ENCODE measurements around the gene HEXIM2. TPM values are rescaled to one million over a fixed set of nuclear protein-coding genes. Genes with fewer than 3 reads are reported as not detected.

Gene HEXIM2
- total and polyA plus RNA-seq, 2 of the 13 experiments (the other 11 are each of a cell fraction or from before 2014, with no cell fraction given): 27.1 to 32.4 TPM

GRCh38 chr17:45127548-45128300 is 34.0 kb upstream of the HEXIM2 start (continued):
- no peak for TF ChIP-seq ZNF512 (CRISPR knock-in tag; IDR thresholded peaks at IDR 0.05)
- TF ChIP-seq MTA3 (CRISPR knock-in tag; IDR thresholded peaks at IDR 0.05): no peak
- TF ChIP-seq HES4 (CRISPR knock-in tag; IDR thresholded peaks at IDR 0.05; ENCODE audit: borderline replicate concordance): no peak
- no peak for TF ChIP-seq HNRNPH1 (optimal IDR thresholded peaks at IDR 0.05; ENCODE audit: low read depth, low read length)
- peak; percentile 92; the same call in 1 of the 2 replicates for TF ChIP-seq KLF12 (CRISPR knock-in tag; IDR thresholded peaks at IDR 0.05; ENCODE audit: borderline replicate concordance)
- TF ChIP-seq, protein P1, sequence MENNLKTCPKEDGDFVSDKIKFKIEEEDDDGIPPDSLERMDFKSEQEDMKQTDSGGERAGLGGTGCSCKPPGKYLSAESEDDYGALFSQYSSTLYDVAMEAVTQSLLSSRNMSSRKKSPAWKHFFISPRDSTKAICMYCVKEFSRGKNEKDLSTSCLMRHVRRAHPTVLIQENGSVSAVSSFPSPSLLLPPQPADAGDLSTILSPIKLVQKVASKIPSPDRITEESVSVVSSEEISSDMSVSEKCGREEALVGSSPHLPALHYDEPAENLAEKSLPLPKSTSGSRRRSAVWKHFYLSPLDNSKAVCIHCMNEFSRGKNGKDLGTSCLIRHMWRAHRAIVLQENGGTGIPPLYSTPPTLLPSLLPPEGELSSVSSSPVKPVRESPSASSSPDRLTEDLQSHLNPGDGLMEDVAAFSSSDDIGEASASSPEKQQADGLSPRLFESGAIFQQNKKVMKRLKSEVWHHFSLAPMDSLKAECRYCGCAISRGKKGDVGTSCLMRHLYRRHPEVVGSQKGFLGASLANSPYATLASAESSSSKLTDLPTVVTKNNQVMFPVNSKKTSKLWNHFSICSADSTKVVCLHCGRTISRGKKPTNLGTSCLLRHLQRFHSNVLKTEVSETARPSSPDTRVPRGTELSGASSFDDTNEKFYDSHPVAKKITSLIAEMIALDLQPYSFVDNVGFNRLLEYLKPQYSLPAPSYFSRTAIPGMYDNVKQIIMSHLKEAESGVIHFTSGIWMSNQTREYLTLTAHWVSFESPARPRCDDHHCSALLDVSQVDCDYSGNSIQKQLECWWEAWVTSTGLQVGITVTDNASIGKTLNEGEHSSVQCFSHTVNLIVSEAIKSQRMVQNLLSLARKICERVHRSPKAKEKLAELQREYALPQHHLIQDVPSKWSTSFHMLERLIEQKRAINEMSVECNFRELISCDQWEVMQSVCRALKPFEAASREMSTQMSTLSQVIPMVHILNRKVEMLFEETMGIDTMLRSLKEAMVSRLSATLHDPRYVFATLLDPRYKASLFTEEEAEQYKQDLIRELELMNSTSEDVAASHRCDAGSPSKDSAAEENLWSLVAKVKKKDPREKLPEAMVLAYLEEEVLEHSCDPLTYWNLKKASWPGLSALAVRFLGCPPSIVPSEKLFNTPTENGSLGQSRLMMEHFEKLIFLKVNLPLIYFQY (CRISPR knock-in tag; IDR thresholded peaks at IDR 0.05; ENCODE audit: borderline replicate concordance): peak; percentile 49; the same call in 1 of the 2 replicates
- TF ChIP-seq, protein P2, sequence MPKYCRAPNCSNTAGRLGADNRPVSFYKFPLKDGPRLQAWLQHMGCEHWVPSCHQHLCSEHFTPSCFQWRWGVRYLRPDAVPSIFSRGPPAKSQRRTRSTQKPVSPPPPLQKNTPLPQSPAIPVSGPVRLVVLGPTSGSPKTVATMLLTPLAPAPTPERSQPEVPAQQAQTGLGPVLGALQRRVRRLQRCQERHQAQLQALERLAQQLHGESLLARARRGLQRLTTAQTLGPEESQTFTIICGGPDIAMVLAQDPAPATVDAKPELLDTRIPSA (CRISPR knock-in tag; IDR thresholded peaks at IDR 0.05; ENCODE audit: borderline replicate concordance): no peak
- TF ChIP-seq, protein P3, sequence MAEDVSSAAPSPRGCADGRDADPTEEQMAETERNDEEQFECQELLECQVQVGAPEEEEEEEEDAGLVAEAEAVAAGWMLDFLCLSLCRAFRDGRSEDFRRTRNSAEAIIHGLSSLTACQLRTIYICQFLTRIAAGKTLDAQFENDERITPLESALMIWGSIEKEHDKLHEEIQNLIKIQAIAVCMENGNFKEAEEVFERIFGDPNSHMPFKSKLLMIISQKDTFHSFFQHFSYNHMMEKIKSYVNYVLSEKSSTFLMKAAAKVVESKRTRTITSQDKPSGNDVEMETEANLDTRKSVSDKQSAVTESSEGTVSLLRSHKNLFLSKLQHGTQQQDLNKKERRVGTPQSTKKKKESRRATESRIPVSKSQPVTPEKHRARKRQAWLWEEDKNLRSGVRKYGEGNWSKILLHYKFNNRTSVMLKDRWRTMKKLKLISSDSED (CRISPR knock-in tag; IDR thresholded peaks at IDR 0.05): no peak
- TF ChIP-seq ZNF549 (CRISPR knock-in tag; IDR thresholded peaks at IDR 0.05): no peak
- TF ChIP-seq KLF9 (CRISPR knock-in tag; IDR thresholded peaks at IDR 0.05; ENCODE audit: low read depth): no peak
- TF ChIP-seq JDP2 (CRISPR knock-in tag; IDR thresholded peaks at IDR 0.05; ENCODE audit: borderline replicate concordance): no peak
- TF ChIP-seq FOXK1 (CRISPR knock-in tag; IDR thresholded peaks at IDR 0.05; ENCODE audit: borderline replicate concordance, low read depth): peak; percentile 29; the same call in 1 of the 2 replicates
- no peak for TF ChIP-seq ZNF782 (CRISPR knock-in tag; IDR thresholded peaks at IDR 0.05; ENCODE audit: borderline replicate concordance)
- TF ChIP-seq ZNF331 (CRISPR knock-in tag; IDR thresholded peaks at IDR 0.05): no peak
- TF ChIP-seq RFX5 (IDR thresholded peaks at IDR 0.05; ENCODE audit: low read depth, low read length): no peak
- no peak for TF ChIP-seq ZNF329 (CRISPR knock-in tag; IDR thresholded peaks at IDR 0.05; ENCODE audit: low read depth)
- no peak for TF ChIP-seq RFX1 (IDR thresholded peaks at IDR 0.05)
- 0 out of 2 replicates have a peak, but pooled peaks have one; percentile 44 for TF ChIP-seq ZNF350 (CRISPR knock-in tag; IDR thresholded peaks at IDR 0.05; ENCODE audit: borderline replicate concordance, low read depth)
- TF ChIP-seq ZNF496 (CRISPR knock-in tag; IDR thresholded peaks at IDR 0.05; ENCODE audit: insufficient replicate concordance): no peak
- TF ChIP-seq ZNF225 (CRISPR knock-in tag; IDR thresholded peaks at IDR 0.05): peak; percentile 21; the same call in 1 of the 2 replicates
- no peak for TF ChIP-seq ZNF75D (CRISPR knock-in tag; IDR thresholded peaks at IDR 0.05; ENCODE audit: borderline replicate concordance)
- TF ChIP-seq TEAD2 (CRISPR knock-in tag; IDR thresholded peaks at IDR 0.05): no peak
